Mesothelial cell of epicardium (in vitro differentiated cells): Measurements from ENCODE around the gene FAM168B. TPM values are rescaled to one million over a fixed set of nuclear protein-coding genes. Genes with fewer than 3 reads are reported as not detected.

Source experiments
- DNase-seq, 2 experiments: peaks; one replicate each; pipeline ENCODE4 v3.0.0; 2021; ENCODE audit warnings: low spot score in 2 of 2; ENCODE audit not compliant: unreplicated experiment in 2 of 2
- H3K27ac Mint-ChIP-seq: 2 replicates; pipeline ENCODE4 v1.8.0; 2021; ENCODE audit warnings: mixed read lengths
- H3K27me3 Mint-ChIP-seq: 2 replicates; pipeline ENCODE4 v1.8.0; 2021; ENCODE audit warnings: low read depth, mixed read lengths
- H3K36me3 Mint-ChIP-seq: 2 replicates; pipeline ENCODE4 v1.8.0; 2021; ENCODE audit warnings: mixed read lengths
- H3K4me1 Mint-ChIP-seq: 2 replicates; pipeline ENCODE4 v1.8.0; 2021; ENCODE audit warnings: mixed read lengths
- H3K4me3 Mint-ChIP-seq: 2 replicates; pipeline ENCODE4 v1.8.0; 2021; ENCODE audit warnings: mild to moderate bottlenecking, moderate library complexity, mixed read lengths
- H3K9me3 Mint-ChIP-seq: 2 replicates; pipeline ENCODE4 v1.8.0; 2021; ENCODE audit warnings: mixed read lengths
- total RNA-seq: library from RNA; stranded (reverse); gene quantifications from 3 replicates; pipeline ENCODE4 v1.2.1, GENCODE V29; 2021
- TF ChIP-seq, protein P1 (sequence below): fragments of 200-600 bp; sonication (generic); IDR thresholded peaks from one replicate; pipeline ENCODE4 v1.5.0; 2021; ENCODE audit warnings: antibody characterized with exemption; ENCODE audit not compliant: unreplicated experiment

Gene FAM168B
- total RNA-seq, 1 donor from 2014 or later: 114 TPM

GRCh38 chr2:131127981-131128380 is 34.7 kb upstream of the FAM168B start:
- no peak overlapping the region for H3K27ac Mint-ChIP-seq
- H3K36me3 Mint-ChIP-seq: peaks cover 39% of the 10 kb centered on the region
- H3K9me3 Mint-ChIP-seq: no peaks in the 10 kb centered on the region
- H3K4me3 Mint-ChIP-seq: no peak overlapping the region
- DNase-seq: no peak
- TF ChIP-seq, protein P1, sequence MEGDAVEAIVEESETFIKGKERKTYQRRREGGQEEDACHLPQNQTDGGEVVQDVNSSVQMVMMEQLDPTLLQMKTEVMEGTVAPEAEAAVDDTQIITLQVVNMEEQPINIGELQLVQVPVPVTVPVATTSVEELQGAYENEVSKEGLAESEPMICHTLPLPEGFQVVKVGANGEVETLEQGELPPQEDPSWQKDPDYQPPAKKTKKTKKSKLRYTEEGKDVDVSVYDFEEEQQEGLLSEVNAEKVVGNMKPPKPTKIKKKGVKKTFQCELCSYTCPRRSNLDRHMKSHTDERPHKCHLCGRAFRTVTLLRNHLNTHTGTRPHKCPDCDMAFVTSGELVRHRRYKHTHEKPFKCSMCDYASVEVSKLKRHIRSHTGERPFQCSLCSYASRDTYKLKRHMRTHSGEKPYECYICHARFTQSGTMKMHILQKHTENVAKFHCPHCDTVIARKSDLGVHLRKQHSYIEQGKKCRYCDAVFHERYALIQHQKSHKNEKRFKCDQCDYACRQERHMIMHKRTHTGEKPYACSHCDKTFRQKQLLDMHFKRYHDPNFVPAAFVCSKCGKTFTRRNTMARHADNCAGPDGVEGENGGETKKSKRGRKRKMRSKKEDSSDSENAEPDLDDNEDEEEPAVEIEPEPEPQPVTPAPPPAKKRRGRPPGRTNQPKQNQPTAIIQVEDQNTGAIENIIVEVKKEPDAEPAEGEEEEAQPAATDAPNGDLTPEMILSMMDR: no peak
- no peaks in the 10 kb centered on the region for H3K27me3 Mint-ChIP-seq
- H3K4me1 Mint-ChIP-seq: peaks cover 4% of the 10 kb centered on the region

- Mint-ChIP-seq H3K27me3 (no peaks in the 10 kb centered on the region), H3K4me3 (no peak overlapping the region), H3K36me3 (peaks cover 39% of the 10 kb centered on the region), H3K9me3 (no peaks in the 10 kb centered on the region), H3K27ac (peak overlapping the region; percentile 16), H3K4me1 (peaks cover 4% of the 10 kb centered on the region)
- DNase-seq: no peak
- TF ChIP-seq, protein P1: no peak
Observed at GRCh38 chr2:131127076-131127475, 33.8 kb upstream of the FAM168B start.

DNA sequence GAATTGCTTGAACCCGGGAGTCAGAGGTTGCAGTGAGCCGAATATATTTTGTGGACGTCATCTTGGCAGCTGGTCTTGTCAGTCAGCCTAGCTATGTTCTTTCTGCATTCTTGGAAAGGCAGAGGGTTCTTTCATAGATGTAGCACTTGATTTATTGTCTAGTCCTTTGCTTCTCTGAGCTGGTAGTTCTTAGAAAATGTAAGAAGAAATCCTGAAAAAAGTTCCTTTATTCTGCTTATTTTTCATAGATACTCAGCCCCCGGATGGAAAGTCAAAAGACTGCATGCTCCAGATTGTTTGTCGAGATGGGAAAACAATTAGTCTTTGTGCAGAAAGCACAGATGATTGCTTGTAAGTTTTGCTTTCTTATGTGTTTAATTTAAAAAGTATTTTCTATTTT is 33.2 kb upstream of the FAM168B start:
- Mint-ChIP-seq H3K36me3 (peaks cover 42% of the 10 kb centered on the region), H3K27ac (no peak overlapping the region), H3K4me3 (no peak overlapping the region), H3K4me1 (peaks cover 4% of the 10 kb centered on the region), H3K9me3 (no peaks in the 10 kb centered on the region), H3K27me3 (no peaks in the 10 kb centered on the region)
- TF ChIP-seq, protein P1: no peak
- DNase-seq: no peak

- Mint-ChIP-seq H3K27ac (peak overlapping the region; percentile 41), H3K36me3 (peaks cover 39% of the 10 kb centered on the region), H3K27me3 (no peaks in the 10 kb centered on the region), H3K9me3 (no peaks in the 10 kb centered on the region), H3K4me1 (peaks cover 4% of the 10 kb centered on the region), H3K4me3 (no peak overlapping the region)
- no peak for DNase-seq
- TF ChIP-seq, protein P1: no peak
Observed at GRCh38 chr2:131125195-131125757, 32.0 kb upstream of the FAM168B start.

GRCh38 chr2:131123192-131123591 is 29.9 kb upstream of the FAM168B start:
- Mint-ChIP-seq H3K4me3 (no peak overlapping the region), H3K9me3 (no peaks in the 10 kb centered on the region), H3K27me3 (no peaks in the 10 kb centered on the region), H3K27ac (no peak overlapping the region), H3K36me3 (peaks cover 24% of the 10 kb centered on the region), H3K4me1 (peaks cover 4% of the 10 kb centered on the region)
- DNase-seq: no peak
- TF ChIP-seq, protein P1: no peak

GRCh38 chr2:131122496-131122895 is 29.2 kb upstream of the FAM168B start:
- peaks cover 4% of the 10 kb centered on the region for H3K4me1 Mint-ChIP-seq
- H3K9me3 Mint-ChIP-seq: no peaks in the 10 kb centered on the region
- no peak overlapping the region for H3K27ac Mint-ChIP-seq
- H3K4me3 Mint-ChIP-seq: no peak overlapping the region
- no peaks in the 10 kb centered on the region for H3K27me3 Mint-ChIP-seq
- TF ChIP-seq, protein P1: no peak
- DNase-seq: no peak
- peaks cover 17% of the 10 kb centered on the region for H3K36me3 Mint-ChIP-seq
